ENCODE data around the gene TUBD1. TPM values are rescaled to one million over a fixed set of nuclear protein-coding genes. Genes with fewer than 3 reads are reported as not detected.

The TUBD1 gene
- total RNA-seq, 4 donors from 2014 or later = 4.2 to 18.9 (median 9.1) TPM

DNA sequence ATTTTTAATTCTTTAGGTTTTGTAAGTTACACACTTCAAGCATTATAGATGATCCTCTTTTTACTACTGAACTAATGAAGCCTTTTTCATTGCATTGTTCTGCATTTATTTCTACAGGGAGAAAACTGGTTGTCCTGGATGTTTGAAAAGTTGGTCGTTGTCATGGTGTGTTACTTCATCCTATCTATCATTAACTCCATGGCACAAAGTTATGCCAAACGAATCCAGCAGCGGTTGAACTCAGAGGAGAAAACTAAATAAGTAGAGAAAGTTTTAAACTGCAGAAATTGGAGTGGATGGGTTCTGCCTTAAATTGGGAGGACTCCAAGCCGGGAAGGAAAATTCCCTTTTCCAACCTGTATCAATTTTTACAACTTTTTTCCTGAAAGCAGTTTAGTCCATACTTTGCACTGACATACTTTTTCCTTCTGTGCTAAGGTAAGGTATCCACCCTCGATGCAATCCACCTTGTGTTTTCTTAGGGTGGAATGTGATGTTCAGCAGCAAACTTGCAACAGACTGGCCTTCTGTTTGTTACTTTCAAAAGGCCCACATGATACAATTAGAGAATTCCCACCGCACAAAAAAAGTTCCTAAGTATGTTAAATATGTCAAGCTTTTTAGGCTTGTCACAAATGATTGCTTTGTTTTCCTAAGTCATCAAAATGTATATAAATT is 53.0 kb downstream of the TUBD1 start:
- no peak for TF ChIP-seq EP300 (IDR thresholded peaks at IDR 0.05)
- no peak for TF ChIP-seq POLR2AphosphoS5 (IDR thresholded peaks at IDR 0.05)
- TF ChIP-seq POLR2A (IDR thresholded peaks at IDR 0.05) = no peak
- TF ChIP-seq, protein P1, sequence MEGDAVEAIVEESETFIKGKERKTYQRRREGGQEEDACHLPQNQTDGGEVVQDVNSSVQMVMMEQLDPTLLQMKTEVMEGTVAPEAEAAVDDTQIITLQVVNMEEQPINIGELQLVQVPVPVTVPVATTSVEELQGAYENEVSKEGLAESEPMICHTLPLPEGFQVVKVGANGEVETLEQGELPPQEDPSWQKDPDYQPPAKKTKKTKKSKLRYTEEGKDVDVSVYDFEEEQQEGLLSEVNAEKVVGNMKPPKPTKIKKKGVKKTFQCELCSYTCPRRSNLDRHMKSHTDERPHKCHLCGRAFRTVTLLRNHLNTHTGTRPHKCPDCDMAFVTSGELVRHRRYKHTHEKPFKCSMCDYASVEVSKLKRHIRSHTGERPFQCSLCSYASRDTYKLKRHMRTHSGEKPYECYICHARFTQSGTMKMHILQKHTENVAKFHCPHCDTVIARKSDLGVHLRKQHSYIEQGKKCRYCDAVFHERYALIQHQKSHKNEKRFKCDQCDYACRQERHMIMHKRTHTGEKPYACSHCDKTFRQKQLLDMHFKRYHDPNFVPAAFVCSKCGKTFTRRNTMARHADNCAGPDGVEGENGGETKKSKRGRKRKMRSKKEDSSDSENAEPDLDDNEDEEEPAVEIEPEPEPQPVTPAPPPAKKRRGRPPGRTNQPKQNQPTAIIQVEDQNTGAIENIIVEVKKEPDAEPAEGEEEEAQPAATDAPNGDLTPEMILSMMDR (IDR thresholded peaks at IDR 0.05) = no peak
- Histone ChIP-seq H3K27ac (peak overlapping the region; percentile 97), H3K4me1 (peaks cover 63% of the 10 kb centered on the region), H3K9me3 (no peaks in the 10 kb centered on the region), H3K36me3 (no peaks in the 10 kb centered on the region), H3K4me3 (peak overlapping the region; percentile 66), H3K27me3 (no peaks in the 10 kb centered on the region)
- no peak for DNase-seq (ENCODE audit: low spot score in 2 of 2)
- 9% methylated on average over 6 of the region's 6 CpGs for WGBS

DNA sequence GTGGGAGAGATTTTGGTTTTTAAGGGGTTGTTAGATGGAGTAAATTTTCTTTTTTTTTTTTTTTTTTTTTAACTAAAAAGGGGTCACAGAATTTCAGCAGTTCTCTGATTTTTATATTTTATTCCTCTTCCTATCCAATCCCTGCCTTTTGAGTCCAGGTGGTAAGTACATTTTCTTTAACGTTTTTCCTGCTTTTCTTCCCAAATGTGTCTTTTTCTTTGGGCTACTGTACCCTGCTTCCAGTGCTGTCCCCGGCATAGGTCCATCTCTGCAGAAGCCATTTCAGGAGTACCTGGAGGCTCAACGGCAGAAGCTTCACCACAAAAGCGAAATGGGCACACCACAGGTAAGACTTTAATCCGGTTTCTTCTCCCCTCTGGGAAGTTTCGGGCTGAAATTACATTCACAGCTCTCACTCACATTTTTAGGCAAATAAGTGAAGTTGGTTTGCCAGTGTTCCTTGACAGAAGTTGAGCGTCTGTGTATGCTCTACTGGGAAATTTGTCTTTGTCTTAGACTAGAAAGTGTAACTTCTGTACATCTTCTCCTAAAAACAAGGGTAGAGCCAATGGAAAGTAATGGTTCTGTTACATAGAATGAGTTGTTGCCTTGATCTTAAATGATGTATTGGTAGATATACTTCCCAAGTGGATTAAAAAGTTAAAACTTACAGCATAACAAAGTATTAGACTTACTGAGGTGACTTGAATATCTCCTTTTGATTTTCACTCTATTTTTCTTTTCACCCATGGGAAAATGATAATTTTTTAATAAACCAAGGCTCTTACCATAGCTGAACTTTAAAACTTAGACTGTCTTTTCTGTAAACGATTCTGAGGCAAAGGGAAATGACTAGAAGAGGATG is 54.5 kb downstream of the TUBD1 start:
- H3K4me3 ChIP-seq = peak overlapping the region; percentile 66
- no peak for DNase-seq (ENCODE audit: low spot score in 2 of 2)
- WGBS = 3% methylated on average over 8 of the region's 8 CpGs
- H3K36me3 ChIP-seq = no peaks in the 10 kb centered on the region
- peaks cover 51% of the 10 kb centered on the region for H3K4me1 ChIP-seq
- H3K9me3 ChIP-seq = no peaks in the 10 kb centered on the region
- H3K27ac ChIP-seq = peak overlapping the region; percentile 97
- no peaks in the 10 kb centered on the region for H3K27me3 ChIP-seq
- TF ChIP-seq POLR2A (IDR thresholded peaks at IDR 0.05) (no peak), EP300 (IDR thresholded peaks at IDR 0.05) (no peak), POLR2AphosphoS5 (IDR thresholded peaks at IDR 0.05) (no peak)
- TF ChIP-seq, protein P1 (IDR thresholded peaks at IDR 0.05) = no peak

DNA sequence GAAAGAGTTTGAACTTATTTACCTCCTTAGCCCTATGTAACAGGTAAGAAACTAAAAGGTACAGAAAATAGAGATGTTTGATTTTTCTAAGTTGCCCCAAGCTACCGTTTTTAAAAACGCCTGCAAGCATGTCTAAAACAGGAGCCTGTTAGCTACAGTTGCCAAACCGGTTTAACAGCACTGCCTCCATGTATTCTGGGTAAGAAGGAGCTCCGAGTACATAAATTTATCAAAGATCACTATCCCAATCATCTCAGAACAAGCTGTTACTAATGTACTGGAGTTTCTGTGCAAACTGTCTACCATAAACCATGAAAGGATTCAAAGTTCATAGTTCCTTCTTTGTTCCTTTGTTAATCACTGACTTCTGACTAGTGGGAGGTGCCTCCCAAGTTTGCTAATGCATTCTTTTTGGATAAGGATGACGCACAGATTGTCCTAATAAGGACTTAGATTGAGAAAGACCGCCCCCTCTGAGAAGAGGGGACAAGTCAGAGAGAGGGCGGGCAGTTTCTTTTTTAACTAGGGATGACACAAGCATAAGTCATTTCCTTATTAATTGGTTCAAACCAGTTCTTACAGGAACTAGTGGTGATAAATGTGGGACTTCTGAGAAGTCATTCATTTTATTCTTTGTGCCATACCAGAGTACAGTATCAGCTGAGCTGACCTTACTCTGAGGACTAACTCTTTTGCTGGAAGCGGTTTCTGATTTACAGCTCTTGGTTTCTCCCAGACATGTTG is 55.3 kb downstream of the TUBD1 start:
- DNase-seq (ENCODE audit: low spot score in 2 of 2) = no peak
- Histone ChIP-seq H3K27me3 (no peaks in the 10 kb centered on the region), H3K4me3 (peak overlapping the region; percentile 66), H3K27ac (peak overlapping the region; percentile 97), H3K9me3 (no peaks in the 10 kb centered on the region), H3K4me1 (peaks cover 48% of the 10 kb centered on the region), H3K36me3 (no peaks in the 10 kb centered on the region)
- TF ChIP-seq, protein P1 (IDR thresholded peaks at IDR 0.05) = no peak
- peak; percentile 48 to 91 for TF ChIP-seq POLR2A (IDR thresholded peaks at IDR 0.05)
- TF ChIP-seq EP300 (IDR thresholded peaks at IDR 0.05) = peak; percentile 76
- peak; percentile 37 to 94 (median 87) for TF ChIP-seq POLR2AphosphoS5 (IDR thresholded peaks at IDR 0.05)
- WGBS = under 1% methylated on average over 8 of the region's 8 CpGs

DNA sequence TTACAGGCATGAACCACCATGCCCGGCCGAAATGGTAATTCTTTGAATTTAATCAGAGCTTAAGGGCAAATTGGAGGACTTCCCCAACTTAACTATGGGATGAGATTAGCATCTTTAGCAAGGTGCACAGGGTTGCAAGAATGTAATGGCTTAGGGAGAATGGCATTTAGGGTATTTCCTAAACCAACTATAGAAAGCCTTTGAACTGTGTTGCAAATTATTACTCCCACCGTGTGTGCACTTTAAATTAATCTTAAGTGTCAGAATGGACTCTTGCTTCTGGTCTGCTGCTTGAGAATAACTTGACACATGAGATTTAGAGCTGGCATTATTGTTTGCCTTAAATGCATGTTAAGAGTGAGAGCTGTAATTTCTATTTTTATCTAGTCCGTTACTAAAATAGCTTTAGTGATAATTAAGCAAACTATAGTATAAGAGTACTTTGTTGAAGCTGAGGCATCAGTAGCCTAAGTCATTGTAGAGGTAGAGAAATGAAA is 59.8 kb downstream of the TUBD1 start:
- Histone ChIP-seq H3K27ac (no peak overlapping the region), H3K4me1 (peaks cover 47% of the 10 kb centered on the region), H3K36me3 (no peaks in the 10 kb centered on the region), H3K4me3 (no peak overlapping the region), H3K9me3 (no peaks in the 10 kb centered on the region), H3K27me3 (no peaks in the 10 kb centered on the region)
- no peak for DNase-seq (ENCODE audit: low spot score in 2 of 2)
- TF ChIP-seq POLR2A (IDR thresholded peaks at IDR 0.05) (no peak), EP300 (IDR thresholded peaks at IDR 0.05) (no peak), POLR2AphosphoS5 (IDR thresholded peaks at IDR 0.05) (no peak)
- TF ChIP-seq, protein P1 (IDR thresholded peaks at IDR 0.05) = no peak
- 46% methylated on average over 4 of the region's 4 CpGs for WGBS

Data from suprapubic skin (tissue), 4 donors.